Smooth muscle cell (in vitro differentiated cells): ENCODE data around the gene SLC1A3. TPM values are rescaled to one million over a fixed set of nuclear protein-coding genes. Genes with fewer than 3 reads are reported as not detected.

Experiments
- DNase-seq: peaks from one replicate; lab custom pipeline; 2025; ENCODE audit not compliant: unreplicated experiment; lab: John Stamatoyannopoulos, UW
- H2AFZ ChIP-seq: fragments of 200-600 bp; sonication (generic); 2 replicates; pipeline ENCODE4 v1.6.0; 2016; ENCODE audit warnings: antibody characterized with exemption, low read depth, mild to moderate bottlenecking
- H3F3A ChIP-seq: fragments of 200-600 bp; sonication (generic); 2 replicates; pipeline ENCODE4 v1.6.0; 2017; ENCODE audit warnings: antibody characterized with exemption, low read depth
- H3K27ac ChIP-seq: fragments of 200-600 bp; sonication (generic); 2 replicates; pipeline ENCODE4 v1.5.1; 2016; ENCODE audit warnings: low read depth, mild to moderate bottlenecking
- H3K27me3 ChIP-seq: fragments of 200-600 bp; sonication (generic); 2 replicates; pipeline ENCODE4 v1.6.1; 2016; ENCODE audit warnings: low read depth, mild to moderate bottlenecking
- H3K36me3 ChIP-seq: fragments of 200-600 bp; sonication (generic); 2 replicates; pipeline ENCODE4 v1.5.1; 2016; ENCODE audit warnings: low read depth
- H3K4me1 ChIP-seq: fragments of 200-600 bp; sonication (generic); 2 replicates; pipeline ENCODE4 v1.5.1; 2016; ENCODE audit warnings: low read depth
- H3K4me2 ChIP-seq: fragments of 200-600 bp; sonication (generic); 2 replicates; pipeline ENCODE4 v1.6.0; 2016; ENCODE audit warnings: mild to moderate bottlenecking
- H3K4me3 ChIP-seq: fragments of 200-600 bp; sonication (generic); 2 replicates; pipeline ENCODE4 v1.5.1; 2016; ENCODE audit warnings: mild to moderate bottlenecking
- H3K79me2 ChIP-seq: fragments of 200-600 bp; sonication (generic); 2 replicates; pipeline ENCODE4 v1.6.0; 2016; ENCODE audit warnings: low read depth, mild to moderate bottlenecking
- H3K9ac ChIP-seq: fragments of 200-600 bp; sonication (generic); 2 replicates; pipeline ENCODE4 v1.6.0; 2016; ENCODE audit warnings: low read depth
- H3K9me3 ChIP-seq: fragments of 200-600 bp; sonication (generic); replicated peaks from 2 replicates; pipeline ENCODE4 v1.5.1; 2016; ENCODE audit warnings: low read depth
- H4K20me1 ChIP-seq: fragments of 200-600 bp; sonication (generic); 2 replicates; pipeline ENCODE4 v1.6.0; 2016; ENCODE audit warnings: low read depth
- WGBS: methylation state at CpG from one replicate; pipeline ENCODE4 v1.1.7; 2016; ENCODE audit warnings: low lambda C conversion rate; 5-methylcytosine and 5-hydroxymethylcytosine counted together
- polyA plus RNA-seq: library from polyadenylated mRNA; unstranded; fragments of >200 nt; fragmentation: Nextera tagmentation; extraction: Ambion mirVana; gene quantifications from 2 replicates; pipeline ENCODE4 v1.2.1, GENCODE V29; 2016
- total RNA-seq: library from RNA; depleted of rRNA; stranded (reverse); fragments of >200 nt; gene quantifications from 2 replicates; pipeline ENCODE4 v1.2.3, GENCODE V29; 2014
- TF ChIP-seq, protein P1 (sequence below): fragments of 200-600 bp; sonication (generic); IDR thresholded peaks from 2 replicates; pipeline ENCODE4 v1.5.1; 2017; ENCODE audit warnings: borderline replicate concordance, mild to moderate bottlenecking, antibody characterized with exemption; ENCODE audit not compliant: insufficient read depth, poor library complexity, severe bottlenecking

The SLC1A3 gene
- total and polyA plus RNA-seq, 2 experiments from 2014 or later, result 2.1 to 6.8 TPM

- TF ChIP-seq, protein P1, sequence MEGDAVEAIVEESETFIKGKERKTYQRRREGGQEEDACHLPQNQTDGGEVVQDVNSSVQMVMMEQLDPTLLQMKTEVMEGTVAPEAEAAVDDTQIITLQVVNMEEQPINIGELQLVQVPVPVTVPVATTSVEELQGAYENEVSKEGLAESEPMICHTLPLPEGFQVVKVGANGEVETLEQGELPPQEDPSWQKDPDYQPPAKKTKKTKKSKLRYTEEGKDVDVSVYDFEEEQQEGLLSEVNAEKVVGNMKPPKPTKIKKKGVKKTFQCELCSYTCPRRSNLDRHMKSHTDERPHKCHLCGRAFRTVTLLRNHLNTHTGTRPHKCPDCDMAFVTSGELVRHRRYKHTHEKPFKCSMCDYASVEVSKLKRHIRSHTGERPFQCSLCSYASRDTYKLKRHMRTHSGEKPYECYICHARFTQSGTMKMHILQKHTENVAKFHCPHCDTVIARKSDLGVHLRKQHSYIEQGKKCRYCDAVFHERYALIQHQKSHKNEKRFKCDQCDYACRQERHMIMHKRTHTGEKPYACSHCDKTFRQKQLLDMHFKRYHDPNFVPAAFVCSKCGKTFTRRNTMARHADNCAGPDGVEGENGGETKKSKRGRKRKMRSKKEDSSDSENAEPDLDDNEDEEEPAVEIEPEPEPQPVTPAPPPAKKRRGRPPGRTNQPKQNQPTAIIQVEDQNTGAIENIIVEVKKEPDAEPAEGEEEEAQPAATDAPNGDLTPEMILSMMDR, result no peak
- WGBS, result 97% methylated on average over 3 of the region's 3 CpGs
These were observed 8.4 kb upstream of the SLC1A3 start for GRCh38 chr5:36598045-36598444.

GRCh38 chr5:36599986-36600779, 6.2 kb upstream of the SLC1A3 start:
- no peak for DNase-seq
- Histone ChIP-seq H3K4me2 (no peak overlapping the region), H4K20me1 (no peaks in the 10 kb centered on the region), H3K4me1 (peaks cover 4% of the 10 kb centered on the region), H3F3A (no peaks in the 10 kb centered on the region), H3K4me3 (no peak overlapping the region), H3K27ac (no peak overlapping the region), H2AFZ (no peak overlapping the region), H3K79me2 (no peaks in the 10 kb centered on the region), H3K27me3 (no peaks in the 10 kb centered on the region), H3K9ac (no peak overlapping the region), H3K36me3 (no peaks in the 10 kb centered on the region), H3K9me3 (no peaks in the 10 kb centered on the region)
- WGBS, result 64% methylated on average over 6 of the region's 6 CpGs
- TF ChIP-seq, protein P1, result no peak

More at GRCh38 chr5:36598045-36598444, 8.4 kb upstream of the SLC1A3 start:
- H2AFZ ChIP-seq, result no peak overlapping the region
- H3K4me1 ChIP-seq, result no peaks in the 10 kb centered on the region
- no peaks in the 10 kb centered on the region for H3K79me2 ChIP-seq
- no peak overlapping the region for H3K9ac ChIP-seq
- no peak overlapping the region for H3K4me3 ChIP-seq
- no peak for DNase-seq
- H3K27me3 ChIP-seq, result no peaks in the 10 kb centered on the region
- no peaks in the 10 kb centered on the region for H3K9me3 ChIP-seq
- H4K20me1 ChIP-seq, result no peaks in the 10 kb centered on the region
- no peaks in the 10 kb centered on the region for H3F3A ChIP-seq
- H3K36me3 ChIP-seq, result no peaks in the 10 kb centered on the region
- no peak overlapping the region for H3K4me2 ChIP-seq
- no peak overlapping the region for H3K27ac ChIP-seq

DNA sequence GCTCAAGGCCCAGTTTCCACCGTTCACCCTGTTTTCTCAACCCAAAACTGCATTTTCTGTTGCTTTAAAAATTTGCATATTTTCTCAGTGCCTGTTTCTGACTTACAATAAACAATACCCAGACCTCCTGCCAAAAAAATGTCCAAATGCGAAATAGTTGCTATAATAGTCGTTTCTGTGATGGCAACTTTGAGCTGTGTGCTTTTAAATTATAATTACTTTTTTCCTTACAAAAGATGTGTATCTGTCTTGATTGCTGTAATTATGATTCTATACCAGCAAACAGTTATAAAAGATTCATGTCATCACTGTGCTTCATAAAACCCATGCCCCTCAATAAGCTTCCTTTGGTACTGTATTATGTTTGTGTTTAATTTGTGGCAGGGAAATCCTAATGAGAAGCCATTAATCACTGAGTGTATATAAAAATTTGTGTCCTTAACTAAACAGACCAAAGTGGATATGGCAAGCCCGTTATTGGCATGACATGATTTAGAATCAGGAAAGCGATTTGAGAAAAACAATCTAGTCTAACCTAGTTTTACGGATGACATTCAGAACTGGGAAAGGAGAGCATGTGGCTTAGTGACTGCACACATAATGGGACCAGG, 5.4 kb upstream of the SLC1A3 start:
- Histone ChIP-seq H3F3A (no peaks in the 10 kb centered on the region), H3K36me3 (no peaks in the 10 kb centered on the region), H3K4me2 (no peak overlapping the region), H3K4me1 (peaks cover 12% of the 10 kb centered on the region), H3K79me2 (no peaks in the 10 kb centered on the region), H4K20me1 (no peaks in the 10 kb centered on the region), H3K9me3 (no peaks in the 10 kb centered on the region), H3K27ac (no peak overlapping the region), H3K9ac (no peak overlapping the region), H3K4me3 (no peak overlapping the region), H3K27me3 (no peaks in the 10 kb centered on the region), H2AFZ (no peak overlapping the region)
- TF ChIP-seq, protein P1, result no peak
- 89% methylated on average over 6 of the region's 6 CpGs for WGBS
- no peak for DNase-seq
